ENCODE results near the gene WNT7A. TPM values are rescaled to one million over a fixed set of nuclear protein-coding genes. Genes with fewer than 3 reads are reported as not detected.

Gene WNT7A
- total and polyA plus RNA-seq, 3 donors from 2014 or later: 1.1 to 3.3 (median 1.1) TPM

DNA sequence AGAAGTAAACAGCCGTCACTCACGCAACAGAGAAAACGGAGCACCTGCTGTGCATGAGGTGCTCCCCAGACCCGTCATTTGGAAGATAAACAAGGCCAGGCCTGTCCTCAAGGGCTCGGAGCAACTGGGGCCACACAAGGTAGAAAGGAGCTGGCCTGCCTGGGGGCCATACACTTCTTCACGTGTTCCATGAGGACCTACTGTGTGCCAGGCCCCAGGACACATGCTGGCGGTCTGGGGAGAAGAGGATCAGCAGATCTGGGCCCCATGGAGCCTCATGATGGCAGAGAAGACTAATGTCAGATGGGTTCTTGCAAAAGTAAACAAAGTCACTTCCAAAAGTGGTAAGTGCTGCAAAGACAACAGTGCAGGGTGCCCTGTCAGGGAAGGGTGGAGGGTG is 14.3 kb downstream of the WNT7A start:
- Histone ChIP-seq H3K27ac (no peak overlapping the region), H3K9me3 (no peaks in the 10 kb centered on the region), H3K4me3 (no peak overlapping the region), H3K36me3 (ENCODE audit: low read depth, missing control alignments) (no peaks in the 10 kb centered on the region), H3K27me3 (no peaks in the 10 kb centered on the region), H3K4me1 (no peaks in the 10 kb centered on the region)
- WGBS, 2 donors: 67 to 83% methylated on average over 7 of the region's 7 CpGs
- TF ChIP-seq POLR2A (IDR thresholded peaks at IDR 0.05): no peak
- intact Hi-C loops (cut with DNase I; ENCODE audit: low total_unique reads): no loop called here
- no peak for DNase-seq

- Histone ChIP-seq H3K27ac (no peak overlapping the region), H3K27me3 (no peaks in the 10 kb centered on the region), H3K36me3 (ENCODE audit: low read depth, missing control alignments) (no peaks in the 10 kb centered on the region), H3K4me1 (no peaks in the 10 kb centered on the region), H3K4me3 (no peak overlapping the region), H3K9me3 (no peaks in the 10 kb centered on the region)
- TF ChIP-seq POLR2A (IDR thresholded peaks at IDR 0.05) (no peak), CTCF (IDR thresholded peaks at IDR 0.05) (no peak)
- DNase-seq: no peak
- 77 to 79% methylated on average over 4 of the region's 4 CpGs for WGBS, 2 donors
- intact Hi-C loops (cut with DNase I; ENCODE audit: low total_unique reads): no loop called here
Observed at GRCh38 chr3:13865106-13865505, 14.8 kb downstream of the WNT7A start.

GRCh38 chr3:13863965-13864595 is 15.8 kb downstream of the WNT7A start:
- 59 to 62% methylated on average over 6 to 10 of the region's 10 CpGs for WGBS, 2 donors
- intact Hi-C loops (cut with DNase I; ENCODE audit: low total_unique reads): no loop called here
- H3K4me3 ChIP-seq: no peak overlapping the region
- H3K27me3 ChIP-seq: no peaks in the 10 kb centered on the region
- TF ChIP-seq POLR2A (IDR thresholded peaks at IDR 0.05) (no peak), CTCF (IDR thresholded peaks at IDR 0.05) (no peak)
- H3K36me3 ChIP-seq (ENCODE audit: low read depth, missing control alignments): no peaks in the 10 kb centered on the region
- no peaks in the 10 kb centered on the region for H3K4me1 ChIP-seq
- no peaks in the 10 kb centered on the region for H3K9me3 ChIP-seq
- H3K27ac ChIP-seq: no peak overlapping the region
- DNase-seq: no peak

GRCh38 chr3:13863382-13863952 is 16.4 kb downstream of the WNT7A start:
- no peak overlapping the region for H3K27ac ChIP-seq
- DNase-seq: no peak
- 76 to 83% methylated on average over 6 of the region's 6 CpGs for WGBS, 2 donors
- no peak overlapping the region for H3K4me3 ChIP-seq
- no peaks in the 10 kb centered on the region for H3K4me1 ChIP-seq
- intact Hi-C loops (cut with DNase I; ENCODE audit: low total_unique reads): no loop called here
- H3K36me3 ChIP-seq (ENCODE audit: low read depth, missing control alignments): no peaks in the 10 kb centered on the region
- no peaks in the 10 kb centered on the region for H3K9me3 ChIP-seq
- no peaks in the 10 kb centered on the region for H3K27me3 ChIP-seq
- no peak for TF ChIP-seq POLR2A (IDR thresholded peaks at IDR 0.05)
- TF ChIP-seq CTCF (IDR thresholded peaks at IDR 0.05): no peak

DNA sequence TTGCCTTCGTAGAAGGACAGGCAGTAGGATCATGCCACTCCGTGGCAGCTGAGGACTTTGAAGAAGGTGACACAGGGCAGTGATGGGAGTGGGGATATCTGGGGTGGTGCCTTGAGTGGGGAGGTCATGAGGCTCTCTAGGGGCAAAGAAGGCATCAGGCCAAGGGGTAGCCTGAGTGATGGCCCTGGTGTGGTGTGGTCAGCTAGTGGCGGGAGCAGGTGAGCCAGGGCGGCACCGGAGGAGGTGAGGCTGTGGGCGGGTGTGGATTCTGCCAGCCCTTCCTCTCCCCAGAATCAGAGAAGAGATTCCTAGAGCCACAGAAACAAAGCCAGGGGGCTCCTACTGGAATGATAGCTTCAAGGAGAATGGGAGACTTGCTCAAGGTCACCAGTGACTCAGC is 18.4 kb downstream of the WNT7A start:
- no peak for DNase-seq
- Histone ChIP-seq H3K27ac (no peak overlapping the region), H3K36me3 (ENCODE audit: low read depth, missing control alignments) (no peaks in the 10 kb centered on the region), H3K27me3 (no peaks in the 10 kb centered on the region), H3K4me3 (no peak overlapping the region), H3K9me3 (no peaks in the 10 kb centered on the region), H3K4me1 (no peaks in the 10 kb centered on the region)
- TF ChIP-seq CTCF (IDR thresholded peaks at IDR 0.05): no peak
- no peak for TF ChIP-seq POLR2A (IDR thresholded peaks at IDR 0.05)
- 78 to 79% methylated on average over 6 of the region's 6 CpGs for WGBS, 2 donors
- intact Hi-C loops (cut with DNase I; ENCODE audit: low total_unique reads): no loop called here
